LNCaP clone FGC (cell line): ENCODE measurements around the gene YEATS4.

Source experiments
- DNase-seq: peaks from one replicate; pipeline ENCODE4 v3.0.0-alpha.2; 2011; ENCODE audit warnings: low read depth
- H3K4me3 ChIP-seq: 2 replicates; pipeline ENCODE4 v1.5.1; 2011; ENCODE audit warnings: mild to moderate bottlenecking, low read depth, low read length, control low read depth
- CTCF ChIP-seq: IDR thresholded peaks from 2 replicates; pipeline ENCODE4 v1.5.1; 2012; ENCODE audit warnings: mild to moderate bottlenecking; ENCODE audit not compliant: control insufficient read depth, insufficient read depth; ENCODE audit errors: extremely low read depth

Gene YEATS4

DNA sequence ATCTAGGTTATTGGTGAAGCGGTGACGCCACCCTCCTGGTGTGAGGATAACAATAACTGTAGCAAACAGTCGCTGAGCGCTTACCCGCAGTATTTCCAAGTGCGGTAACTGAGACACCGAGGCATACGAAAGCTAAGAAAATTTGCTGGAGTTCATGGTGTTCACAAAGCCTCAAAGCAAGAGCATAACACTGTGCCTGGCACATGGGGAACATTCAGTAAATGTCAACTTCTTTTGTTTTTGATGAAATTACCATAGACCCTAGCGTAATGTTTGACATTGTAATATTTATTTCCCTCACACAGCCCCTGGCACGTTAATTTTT is 767 bp downstream of the YEATS4 start:
- TF ChIP-seq CTCF: no peak
- H3K4me3 ChIP-seq: peak overlapping the region; percentile 72
- DNase-seq: no peak

DNA sequence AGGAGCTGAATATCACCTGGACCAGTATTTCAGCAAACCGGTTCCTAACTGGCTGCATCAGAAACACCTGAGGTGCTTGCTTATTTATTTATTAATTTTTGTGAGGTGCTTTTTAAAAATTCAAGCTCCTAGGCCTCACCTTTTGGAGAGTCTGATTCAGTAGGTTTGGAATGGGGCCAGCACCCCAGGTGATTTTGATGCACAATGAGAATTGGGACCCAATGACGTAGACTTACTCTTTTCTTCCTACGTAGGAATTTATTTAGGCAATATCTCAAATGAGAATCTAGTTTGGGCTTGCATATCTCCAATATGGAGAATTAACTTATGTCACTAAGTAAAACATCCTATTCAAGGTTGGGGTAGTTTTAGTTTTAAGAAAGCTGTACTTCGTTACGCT is 7.3 kb downstream of the YEATS4 start:
- no peak for TF ChIP-seq CTCF
- H3K4me3 ChIP-seq: no peak overlapping the region
- DNase-seq: no peak

- DNase-seq: no peak
- H3K4me3 ChIP-seq: no peak overlapping the region
- TF ChIP-seq CTCF: no peak
Measured at GRCh38 chr12:69368171-69368570, 8.6 kb downstream of the YEATS4 start.

GRCh38 chr12:69383074-69383473 is 23.5 kb downstream of the YEATS4 start:
- TF ChIP-seq CTCF: no peak

GRCh38 chr12:69385038-69385437 is 25.5 kb downstream of the YEATS4 start:
- TF ChIP-seq CTCF: no peak
- no peak for DNase-seq
- H3K4me3 ChIP-seq: no peak overlapping the region

More at GRCh38 chr12:69383074-69383473, 23.5 kb downstream of the YEATS4 start:
- no peak for DNase-seq
- H3K4me3 ChIP-seq: no peak overlapping the region

- no peak for TF ChIP-seq CTCF
- DNase-seq: no peak
- no peak overlapping the region for H3K4me3 ChIP-seq
Measured at GRCh38 chr12:69386921-69387320, 27.4 kb downstream of the YEATS4 start.

DNA sequence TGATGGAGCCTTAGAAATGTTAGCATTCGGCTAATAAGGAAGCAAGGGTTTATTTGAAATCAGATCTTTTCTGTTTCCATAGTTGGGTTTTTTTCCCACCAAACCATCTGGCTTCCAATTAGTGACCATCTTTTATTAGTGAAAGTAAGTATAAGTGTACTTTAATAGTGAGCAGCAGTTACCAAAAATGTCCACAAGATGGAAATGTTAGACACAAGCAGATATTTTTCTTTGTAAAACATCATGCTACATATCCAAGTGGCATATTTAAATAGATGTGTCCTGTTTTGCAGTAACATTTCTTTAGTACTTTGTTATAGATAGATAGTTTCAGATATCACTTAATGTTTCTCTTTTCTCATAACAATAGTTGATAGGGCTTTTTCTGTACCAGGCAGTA is 28.8 kb downstream of the YEATS4 start:
- no peak overlapping the region for H3K4me3 ChIP-seq
- TF ChIP-seq CTCF: peak; percentile 60
- DNase-seq: peak; percentile 37
